GM12892 (cell line): Measurements from ENCODE around the gene GPR55.

ENCODE experiments used
- DNase-seq: peaks from one replicate; pipeline ENCODE4 v3.0.0; 2011; ENCODE audit not compliant: insufficient read length
- FAIRE-seq: peaks from 2 replicates; lab custom pipeline; 2011; peaks lifted over from hg19 to GRCh38; lab: Jason Lieb, UNC
- POLR2A ChIP-seq: IDR thresholded peaks from 2 replicates; pipeline ENCODE4 v1.6.1; 2011; ENCODE audit warnings: low read depth, low read length, control low read depth
- POLR2AphosphoS5 ChIP-seq: IDR thresholded peaks from 2 replicates; pipeline ENCODE4 v1.6.1; 2011; ENCODE audit warnings: low read depth, low read length, control low read depth
- TAF1 ChIP-seq: IDR thresholded peaks from 2 replicates; pipeline ENCODE4 v1.6.1; 2011; ENCODE audit warnings: low read depth, mild to moderate bottlenecking, control low read depth, low read length, borderline replicate concordance

The GPR55 gene

DNA sequence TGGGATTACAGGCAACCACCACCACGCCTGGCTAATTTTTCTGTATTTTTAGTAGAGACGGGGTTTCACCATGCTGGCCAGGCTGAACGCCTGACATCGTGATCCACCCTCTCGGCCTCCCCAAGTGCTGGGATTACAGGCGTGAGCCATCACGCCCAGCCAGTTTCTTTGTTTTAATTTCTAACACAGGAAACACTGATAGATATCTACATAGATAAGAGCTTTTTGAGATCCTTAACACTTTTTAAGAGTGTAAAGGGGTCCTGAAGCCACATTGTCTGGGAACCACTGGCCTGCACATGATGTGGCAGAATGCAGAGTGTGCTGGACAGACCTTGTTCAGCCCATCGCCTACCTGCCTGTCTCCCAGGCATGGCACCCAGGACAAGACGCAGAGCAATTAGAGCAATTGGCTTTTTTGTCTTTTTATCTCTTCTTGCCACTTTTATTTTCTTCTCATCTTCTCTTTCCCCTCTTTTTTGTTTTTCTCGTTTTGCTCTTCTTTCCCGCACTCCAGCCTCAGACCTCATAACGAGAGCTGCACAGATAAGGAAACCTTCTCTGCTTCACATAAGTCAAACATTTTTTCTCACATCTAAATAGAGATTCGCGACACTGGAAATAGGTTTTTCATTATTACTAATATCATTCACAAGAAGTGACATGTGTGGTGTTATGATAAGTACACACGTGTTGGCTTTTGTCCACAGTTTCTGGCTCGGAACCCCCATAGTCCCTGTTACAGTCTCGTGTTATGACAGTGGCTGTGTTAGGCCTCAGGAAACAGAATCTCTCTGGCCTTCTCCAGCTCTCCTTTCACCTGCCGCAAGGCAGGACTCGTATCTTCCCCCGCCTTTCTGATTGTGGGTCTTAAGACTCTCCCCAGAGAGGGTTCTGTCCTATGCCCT, 25.2 kb upstream of the GPR55 start:
- peak; percentile 97 for FAIRE-seq

DNA sequence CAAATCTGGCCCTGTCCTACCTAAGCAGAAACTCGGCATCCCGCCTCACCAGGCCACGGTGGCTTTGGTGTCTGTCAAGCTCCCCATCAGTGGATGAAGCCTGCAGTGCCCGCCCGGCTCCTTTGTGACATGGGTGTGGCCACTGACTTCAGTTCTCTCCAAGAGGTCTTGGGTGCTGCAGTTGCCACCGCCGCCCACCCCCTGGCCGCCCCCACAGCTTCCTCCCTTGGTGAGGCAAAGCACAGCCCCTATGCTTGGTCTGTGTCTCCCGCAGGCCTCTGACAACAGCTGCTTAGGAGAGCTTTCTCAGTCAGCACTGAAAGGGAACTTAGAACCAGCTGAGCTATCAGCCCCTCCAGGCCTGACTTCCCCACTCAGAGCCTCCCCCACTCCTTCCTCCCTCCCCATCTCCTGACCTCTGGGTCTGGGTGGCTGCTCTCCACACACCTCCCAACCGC, 22.9 kb upstream of the GPR55 start:
- FAIRE-seq (peak; percentile 100), DNase-seq (peak; percentile 63)
- TF ChIP-seq POLR2A (peak; percentile 82), TAF1 (peak; percentile 47; the same call in 1 of the 2 replicates), POLR2AphosphoS5 (peak; percentile 83; the same call in 1 of the 2 replicates)

More for the DNA sequence above, 25.2 kb upstream of the GPR55 start:
- DNase-seq = no peak
- TF ChIP-seq POLR2AphosphoS5 = no peak; the same call in 1 of the 2 replicates
- TF ChIP-seq TAF1 = 0 out of 2 replicates have a peak, but pooled peaks have one; percentile 14

DNA sequence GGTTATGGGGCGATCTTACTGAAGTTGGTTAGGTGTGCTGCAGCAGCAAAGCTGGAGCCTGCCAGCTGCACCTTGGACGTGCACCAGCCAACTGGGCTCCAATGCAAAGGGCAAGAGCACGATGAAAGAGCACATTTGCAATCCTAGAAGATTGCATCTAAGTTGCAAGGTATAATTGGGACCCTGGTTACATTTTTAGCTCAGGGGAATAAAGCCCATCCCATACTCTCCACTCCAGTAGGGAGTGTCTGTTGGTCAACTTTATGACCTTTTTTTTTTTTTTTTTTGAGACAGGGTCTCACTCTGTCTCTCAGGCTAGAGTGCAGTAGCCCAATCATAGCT, 22.2 kb upstream of the GPR55 start:
- TF ChIP-seq POLR2A (no peak), POLR2AphosphoS5 (peak; percentile 69)
- no peak for FAIRE-seq

GRCh38 chr2:230946429-230947234, 21.6 kb upstream of the GPR55 start:
- TF ChIP-seq POLR2AphosphoS5 = peak; percentile 34
- 0 out of 2 replicates have a peak, but pooled peaks have one; percentile 19 for TF ChIP-seq TAF1
- TF ChIP-seq POLR2A = peak; percentile 39; the same call in 1 of the 2 replicates
- DNase-seq = no peak
- FAIRE-seq = peak; percentile 92

More for the DNA sequence above, 22.2 kb upstream of the GPR55 start:
- no peak for DNase-seq

- peak; percentile 21 for FAIRE-seq
- no peak for DNase-seq
- TF ChIP-seq TAF1 = no peak
These were observed 19.8 kb upstream of the GPR55 start for GRCh38 chr2:230944757-230945372.

DNA sequence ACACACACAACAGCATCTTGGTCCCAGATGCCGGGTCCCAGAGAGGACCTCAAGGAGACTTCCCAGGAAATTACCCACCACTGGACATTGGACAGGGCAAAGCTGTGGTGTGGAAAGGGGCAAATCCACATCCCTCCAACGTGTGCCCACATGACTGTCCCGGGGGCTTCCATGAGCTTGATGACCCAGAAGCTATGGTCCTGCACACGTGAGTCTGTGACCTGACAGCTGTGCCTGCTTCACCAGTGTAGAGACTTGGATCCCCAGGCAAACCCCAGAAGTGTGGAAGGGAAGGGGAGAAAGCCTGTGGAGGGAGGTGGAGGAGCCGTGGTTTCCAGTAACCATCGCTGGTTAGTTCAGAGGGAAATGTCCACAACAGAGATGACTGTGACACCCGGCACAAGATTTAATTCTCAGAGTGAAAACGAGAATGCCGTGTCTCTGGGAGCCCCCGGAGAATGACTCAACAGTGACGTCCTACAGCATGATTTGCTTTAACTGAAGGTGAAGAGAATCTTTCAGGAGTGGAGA, 19.1 kb upstream of the GPR55 start:
- FAIRE-seq (no peak), DNase-seq (peak; percentile 67)
- 0 out of 2 replicates have a peak, but pooled peaks have one; percentile 65 for TF ChIP-seq TAF1
- TF ChIP-seq POLR2A = peak; percentile 94
- TF ChIP-seq POLR2AphosphoS5 = peak; percentile 97

DNA sequence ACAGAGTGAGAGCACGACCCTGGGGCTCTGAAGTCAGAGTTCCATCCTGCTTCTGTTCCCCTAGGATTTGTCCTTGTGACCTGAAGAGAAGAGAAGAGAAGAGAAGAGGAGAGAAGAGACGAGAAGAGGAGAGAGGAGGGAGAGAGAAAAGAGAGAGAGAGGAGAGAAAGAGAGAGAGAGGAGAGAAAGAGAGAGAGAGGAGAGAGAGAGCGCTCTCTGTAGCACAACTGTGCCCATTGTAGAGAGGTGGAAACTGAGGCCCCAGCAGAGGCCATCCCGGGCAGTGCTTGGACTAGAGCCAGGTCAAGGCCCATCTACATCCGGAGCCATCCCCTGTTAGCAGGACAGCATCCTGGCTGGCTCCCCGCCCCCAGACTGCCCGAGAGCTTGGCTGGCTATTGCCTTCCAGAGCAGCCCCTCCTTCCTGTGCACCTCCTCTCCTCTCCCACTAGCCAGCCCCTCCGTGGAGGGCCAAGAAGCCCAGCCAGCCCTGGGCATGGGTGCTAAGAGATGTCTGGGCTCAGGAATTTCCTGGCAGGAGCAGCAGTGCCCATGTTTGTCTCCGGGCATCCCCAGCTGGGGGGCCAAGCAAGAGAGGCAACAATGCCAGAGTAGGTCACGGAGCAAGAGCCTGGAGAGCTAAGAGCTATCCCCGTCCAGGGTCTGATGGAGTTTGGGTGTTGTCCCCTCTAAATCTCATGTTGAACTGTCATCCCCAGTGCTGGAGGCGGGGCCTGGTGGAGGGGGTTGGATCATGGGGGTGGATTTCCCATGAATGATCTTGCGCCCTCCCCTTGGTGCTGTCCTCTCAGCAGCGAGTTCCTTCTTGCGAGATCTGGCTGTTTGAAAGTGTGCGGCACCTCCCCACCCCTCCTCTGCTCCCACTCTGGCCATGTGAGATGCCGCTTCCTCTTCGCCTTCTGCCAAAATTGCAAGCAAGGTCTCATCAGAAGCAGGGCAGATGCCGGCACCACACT, 18.2 kb upstream of the GPR55 start:
- peak; percentile 66 for TF ChIP-seq POLR2A
- TF ChIP-seq TAF1 = peak; percentile 87; the same call in 1 of the 2 replicates
- peak; percentile 41; the same call in 1 of the 2 replicates for TF ChIP-seq POLR2AphosphoS5
- peak; percentile 79 for DNase-seq
- peak; percentile 100 for FAIRE-seq

DNA sequence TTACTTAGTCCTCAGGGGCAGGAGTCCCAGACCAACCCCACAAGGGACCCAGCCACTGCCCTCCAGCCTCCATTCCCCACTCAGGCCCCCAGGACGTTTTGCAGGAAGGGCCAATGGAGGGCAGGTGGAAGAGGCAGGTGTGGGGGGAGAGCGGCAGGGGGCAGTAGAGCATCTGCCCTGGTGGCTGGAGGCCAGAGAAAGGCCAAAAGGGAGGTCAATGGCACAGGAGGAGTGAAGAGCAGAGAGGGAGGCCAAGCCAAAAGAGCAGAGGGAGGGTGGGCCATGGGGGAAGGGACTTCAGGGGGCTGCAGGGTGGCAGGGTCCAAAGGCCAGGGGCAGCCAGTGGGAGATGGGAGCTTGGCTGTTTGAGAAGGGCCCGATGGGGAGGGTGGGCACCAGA, 17.3 kb upstream of the GPR55 start:
- FAIRE-seq (no peak), DNase-seq (no peak)
- TF ChIP-seq POLR2A (no peak), TAF1 (no peak), POLR2AphosphoS5 (no peak)

DNA sequence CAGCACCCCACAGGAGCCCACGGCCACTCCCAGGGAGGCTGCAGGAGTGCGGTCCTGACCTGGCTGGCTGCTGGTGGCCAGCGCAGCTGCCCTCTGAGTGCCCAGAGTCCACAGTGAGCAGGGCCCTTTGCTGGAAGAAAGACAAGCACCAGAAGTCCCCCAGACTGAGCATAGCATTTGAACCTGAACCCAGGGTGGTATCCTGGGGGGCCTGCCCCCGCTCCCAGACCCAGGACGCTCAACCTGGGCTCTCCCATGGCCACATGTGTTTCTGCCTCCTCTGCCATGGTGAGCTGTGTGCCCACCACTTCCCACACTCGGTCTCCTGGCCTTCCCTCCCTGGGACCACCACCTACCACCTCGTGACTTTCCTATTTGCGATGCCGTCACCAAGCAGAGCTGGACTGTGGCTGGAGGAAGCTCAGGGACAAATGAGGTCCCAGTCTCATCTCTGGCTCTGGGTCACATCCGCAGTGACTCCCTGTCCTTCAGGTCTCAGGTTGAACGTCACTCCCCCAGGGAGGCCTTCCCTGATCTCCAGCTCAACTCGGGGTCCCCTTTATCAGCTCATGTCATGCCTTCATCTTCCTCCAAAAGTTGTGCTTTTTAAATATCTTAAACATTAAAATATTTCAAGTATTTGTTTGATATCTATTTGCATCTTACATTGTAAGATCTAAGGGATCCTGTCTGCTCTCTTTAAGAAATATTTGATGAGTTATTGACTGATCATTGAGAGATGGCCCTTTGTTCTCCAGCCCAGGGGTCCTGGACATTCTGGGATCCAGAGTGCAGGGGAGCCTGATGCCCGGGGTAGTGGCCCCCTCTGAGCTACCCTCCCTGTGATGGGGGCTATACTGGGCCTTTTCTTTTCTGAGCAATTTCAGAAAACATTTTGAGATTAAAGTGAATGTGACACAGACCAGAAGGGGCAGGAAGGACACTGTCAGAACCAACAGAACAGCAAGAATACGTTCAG, 16.4 kb upstream of the GPR55 start:
- TF ChIP-seq POLR2A (no peak), TAF1 (no peak), POLR2AphosphoS5 (no peak)
- no peak for DNase-seq
- FAIRE-seq = no peak
